Frontal cortex (tissue), 4 donors: Measurements from ENCODE around the gene ITGB6. TPM values are rescaled to one million over a fixed set of nuclear protein-coding genes. Genes with fewer than 3 reads are reported as not detected.

Source experiments
- DNase-seq, 2 donors: peaks; one replicate each; pipeline ENCODE4 v3.0.0; 2012; ENCODE audit warnings: low spot score in 2 of 2
- FAIRE-seq: peaks from 2 replicates; lab custom pipeline; 2012; peaks lifted over from hg19 to GRCh38; lab: Jason Lieb, UNC
- total RNA-seq: library from RNA; depleted of rRNA; stranded (reverse); fragments of >200 nt; gene quantifications from one replicate; pipeline ENCODE4 v1.2.3, GENCODE V29; 2014
- donor health status: control.
- donor health status: control.
- donor health status: control.

Gene ITGB6
- total RNA-seq, 1 donor from 2014 or later = under 0.01 TPM

- DNase-seq (no peak), FAIRE-seq (no peak)
Observed at GRCh38 chr2:160222546-160223283, 22.6 kb upstream of the ITGB6 start.

GRCh38 chr2:160221391-160222276 lies 21.6 kb upstream of the ITGB6 start:
- no peak for DNase-seq
- FAIRE-seq = no peak

- no peak for DNase-seq
- no peak for FAIRE-seq
Observed at GRCh38 chr2:160220545-160221009, 20.5 kb upstream of the ITGB6 start.

DNA sequence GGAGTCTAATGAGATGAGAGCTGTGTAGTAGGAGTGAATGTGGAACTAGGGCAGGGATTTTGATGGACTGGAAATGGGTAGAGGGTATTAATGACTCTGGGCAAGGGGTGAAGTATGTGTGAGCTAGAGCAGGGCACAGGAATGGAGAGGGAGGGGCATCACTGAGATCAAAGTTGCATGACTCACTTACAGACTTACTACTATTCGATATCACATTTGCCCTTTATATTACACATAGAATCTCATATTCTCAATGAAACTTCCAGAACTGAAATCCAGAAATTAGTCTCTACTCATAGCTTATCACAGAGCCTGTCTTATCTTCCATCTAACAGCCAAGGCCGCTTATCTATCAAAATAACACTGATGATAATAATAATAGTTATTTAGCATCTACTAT lies 20.0 kb upstream of the ITGB6 start:
- FAIRE-seq (no peak), DNase-seq (no peak)

GRCh38 chr2:160214461-160215445 lies 14.7 kb upstream of the ITGB6 start:
- no peak for FAIRE-seq
- DNase-seq = no peak

DNA sequence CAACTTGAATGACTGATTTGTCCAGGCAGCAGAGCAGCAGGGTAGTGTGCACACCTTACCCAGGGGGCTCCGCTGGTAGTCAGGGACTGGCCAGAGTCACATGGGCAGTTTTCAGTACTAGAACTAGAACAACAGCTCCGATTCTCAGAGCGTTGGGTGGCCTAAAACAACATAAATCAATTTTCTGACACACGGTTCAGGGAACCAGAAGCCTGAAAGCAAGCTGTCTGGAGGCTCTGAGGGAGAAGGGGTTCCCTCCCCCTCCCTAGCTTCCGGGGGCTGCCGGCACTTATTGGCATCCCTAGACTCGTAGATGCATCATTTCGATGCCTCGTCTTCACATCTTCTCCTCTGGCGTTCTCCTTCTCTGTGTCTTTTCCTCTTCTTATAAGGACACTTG lies 13.4 kb upstream of the ITGB6 start:
- DNase-seq (no peak), FAIRE-seq (no peak)

DNA sequence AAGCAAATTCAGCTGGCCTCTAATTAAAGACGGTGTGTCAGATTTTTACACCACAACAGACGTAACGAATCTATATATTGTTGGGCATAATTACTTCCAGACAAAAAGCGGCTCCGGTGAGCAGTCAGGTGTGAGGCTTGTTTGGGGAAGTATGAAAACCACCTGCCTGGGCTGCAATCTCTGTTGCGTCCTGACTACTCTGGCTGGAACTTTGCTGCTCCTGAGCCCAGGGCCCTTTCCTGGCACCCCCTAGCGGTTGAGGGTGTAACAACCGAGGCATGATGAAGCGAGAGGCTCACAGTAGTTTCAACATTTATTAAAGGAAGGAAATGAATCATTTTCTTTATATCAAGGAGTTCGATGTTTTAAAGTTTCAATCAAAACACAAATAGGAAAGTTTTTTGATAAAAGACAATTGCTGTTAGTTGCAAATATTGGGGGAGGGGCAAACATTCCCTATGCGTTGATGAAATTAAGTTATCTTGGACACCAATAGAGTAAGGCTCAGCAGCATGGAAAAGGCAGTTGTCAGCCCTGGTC lies 10.6 kb upstream of the ITGB6 start:
- DNase-seq (no peak), FAIRE-seq (no peak)

- FAIRE-seq (no peak), DNase-seq (no peak)
Observed at GRCh38 chr2:160209516-160209856, 9.4 kb upstream of the ITGB6 start.

DNA sequence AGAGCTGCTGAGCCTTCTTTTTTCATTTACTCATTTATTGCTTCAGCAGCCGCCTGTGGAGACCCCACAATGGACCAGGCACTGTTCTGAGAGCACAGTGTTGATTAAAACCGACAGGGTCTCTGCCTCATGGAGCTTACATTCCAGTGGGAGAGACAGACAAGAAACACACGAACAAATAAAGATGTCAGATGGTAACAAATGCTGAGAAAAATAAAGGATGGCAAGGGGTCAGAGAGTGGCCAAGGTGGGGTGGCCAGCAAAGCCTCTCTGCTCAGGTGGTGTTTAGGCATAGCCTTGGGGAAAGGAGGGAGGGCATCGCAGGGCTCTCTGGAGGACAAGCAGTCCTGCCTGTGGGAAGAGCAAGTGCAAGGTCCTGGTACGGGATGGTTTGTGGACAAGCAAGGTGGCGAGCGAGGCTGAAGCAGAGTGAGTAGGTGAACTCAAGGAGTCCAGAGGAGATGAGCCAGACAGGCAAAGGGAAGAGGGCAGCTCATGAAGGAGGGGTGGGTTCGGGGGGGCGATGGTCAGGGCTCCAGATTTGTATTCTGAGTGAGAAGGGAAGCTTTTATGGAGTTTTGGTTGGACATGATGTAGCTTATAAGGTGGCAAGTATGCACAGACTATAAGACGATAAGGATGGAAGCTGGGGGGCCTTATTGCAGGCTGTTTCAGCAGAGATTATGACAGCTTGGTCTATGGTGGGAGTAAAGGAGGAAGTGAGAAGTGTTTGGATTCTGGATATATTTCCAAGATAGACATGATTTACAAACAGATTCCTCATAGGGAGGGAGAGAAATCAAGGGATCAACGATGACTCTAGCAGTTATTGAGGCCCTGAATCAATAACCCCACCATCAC lies 8.8 kb upstream of the ITGB6 start:
- FAIRE-seq (no peak), DNase-seq (no peak)

GRCh38 chr2:160207804-160208654 lies 8.0 kb upstream of the ITGB6 start:
- DNase-seq (peak in 1 of 2 donors; percentile 30), FAIRE-seq (no peak)

DNA sequence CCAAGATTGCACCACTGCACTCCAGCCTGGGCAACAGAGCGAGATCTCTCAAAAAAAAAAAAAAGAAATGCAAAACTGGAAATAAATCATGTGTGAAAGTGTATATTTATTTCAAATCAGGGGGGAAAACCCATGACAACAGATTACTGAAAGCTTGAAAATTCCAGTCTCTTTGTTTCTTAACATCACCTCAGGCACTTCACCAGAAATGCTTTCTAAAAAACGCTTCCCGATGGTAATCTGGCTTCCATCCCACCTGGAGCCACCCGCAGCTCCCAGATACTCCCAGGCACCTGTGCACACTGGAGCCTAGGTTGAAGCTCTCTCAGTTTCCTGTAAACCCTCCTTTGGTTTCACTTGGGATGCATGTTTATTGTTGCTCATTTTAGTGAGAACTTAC lies 7.2 kb upstream of the ITGB6 start:
- DNase-seq = no peak
- no peak for FAIRE-seq

- FAIRE-seq = no peak
- no peak for DNase-seq
Observed at GRCh38 chr2:160206436-160206835, 6.4 kb upstream of the ITGB6 start.

- DNase-seq (no peak), FAIRE-seq (no peak)
Observed at GRCh38 chr2:160205505-160205904, 5.4 kb upstream of the ITGB6 start.

DNA sequence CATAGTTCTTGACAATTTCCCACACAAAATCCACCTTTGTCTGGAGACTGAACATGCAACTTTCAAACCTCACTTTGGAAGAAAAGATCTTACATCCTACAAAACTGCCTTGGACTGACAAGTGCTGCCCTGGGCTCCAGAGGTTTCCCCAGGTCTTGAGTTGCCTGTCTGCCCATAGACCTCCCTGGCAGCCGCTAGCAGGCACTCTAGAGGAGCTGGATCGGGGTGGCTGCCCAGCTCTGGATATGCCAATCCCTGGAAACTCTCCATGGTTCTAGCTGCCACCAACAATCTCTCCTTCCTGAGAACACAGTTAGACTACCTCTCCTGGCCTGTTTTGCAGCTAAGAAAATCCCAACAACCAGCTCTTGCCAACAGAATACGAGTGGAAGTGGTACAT lies 3.4 kb upstream of the ITGB6 start:
- no peak for FAIRE-seq
- no peak for DNase-seq

DNA sequence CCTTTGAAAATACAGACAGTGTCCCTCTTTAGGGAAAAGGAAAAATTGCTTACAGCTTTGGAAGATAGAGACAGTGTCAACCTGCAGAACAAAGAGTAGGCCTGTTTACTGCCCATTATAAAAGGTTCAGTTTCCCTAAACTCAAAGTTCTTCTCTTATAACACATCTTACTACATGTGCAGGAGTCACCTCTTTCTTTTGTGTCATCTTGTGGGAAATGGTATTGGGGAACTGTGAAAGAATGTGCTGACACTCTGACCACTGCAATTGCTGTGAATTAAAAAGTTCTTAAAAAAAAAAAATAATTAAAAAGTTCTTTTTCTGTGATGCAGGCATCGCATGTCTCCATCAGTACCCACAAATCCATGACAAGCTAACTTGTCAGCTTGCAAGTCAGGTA lies 2.9 kb upstream of the ITGB6 start:
- no peak for DNase-seq
- no peak for FAIRE-seq

GRCh38 chr2:160201849-160202539 lies 1.9 kb upstream of the ITGB6 start:
- DNase-seq (no peak), FAIRE-seq (no peak)

DNA sequence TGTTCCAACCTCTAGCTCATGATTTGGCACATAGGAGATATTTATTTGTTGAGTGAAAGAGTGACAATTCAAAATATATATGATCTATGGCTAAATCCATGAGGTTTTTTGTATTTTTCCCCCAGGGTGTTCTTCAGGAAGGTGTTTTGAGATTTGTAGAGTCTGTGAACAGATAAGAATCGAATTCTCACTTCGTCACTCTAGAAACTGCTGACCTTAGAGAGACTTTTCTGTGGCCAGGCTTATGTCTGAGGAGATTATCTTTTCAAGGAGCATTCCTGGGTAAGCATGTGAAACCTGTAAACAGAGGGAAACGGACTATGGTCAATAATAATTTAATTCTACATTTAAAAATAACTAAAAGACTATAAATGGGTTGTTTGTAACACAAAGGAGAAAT lies 849 bp upstream of the ITGB6 start:
- no peak for FAIRE-seq
- no peak for DNase-seq
